NCI-H2107 treated with DMSO at 0.1 percent for 48 hours (cell line): Measurements from ENCODE around the gene MAP3K20.
"Not testable (repeated sequence)": the region's sequence is repeated elsewhere in the genome, so short reads cannot be mapped to it uniquely, and the experiment has no call there.

ENCODE experiments used
- DNase-seq: peaks from one replicate; lab custom pipeline; 2025; ENCODE audit not compliant: unreplicated experiment; lab: John Stamatoyannopoulos, UW

Gene MAP3K20

GRCh38 chr2:173075781-173076580 lies at the start of gene MAP3K20:
TSS of gene MAP3K20 (plus strand) at chr2:173075846. CDS start at chr2:173091032, 15,186 bp downstream.
- DNase-seq, result peak; percentile 27

GRCh38 chr2:173026479-173026878 lies 49.2 kb upstream of the MAP3K20 start:
- DNase-seq, result no peak

GRCh38 chr2:173027181-173028128 lies 48.2 kb upstream of the MAP3K20 start:
- DNase-seq, result peak; percentile 55

- DNase-seq, result no peak
Measured at GRCh38 chr2:173028141-173028540, 47.5 kb upstream of the MAP3K20 start.

GRCh38 chr2:173028671-173029070 lies 47.0 kb upstream of the MAP3K20 start:
- DNase-seq, result no peak

- DNase-seq, result no peak
Measured at GRCh38 chr2:173030561-173031490, 44.8 kb upstream of the MAP3K20 start.

GRCh38 chr2:173032032-173032431 lies 43.6 kb upstream of the MAP3K20 start:
- no peak for DNase-seq

- DNase-seq, result no peak
Measured at GRCh38 chr2:173033084-173033483, 42.6 kb upstream of the MAP3K20 start.

GRCh38 chr2:173034143-173034542 lies 41.5 kb upstream of the MAP3K20 start:
- no peak for DNase-seq

- DNase-seq, result no peak
Measured at GRCh38 chr2:173037245-173038120, 38.2 kb upstream of the MAP3K20 start.

- DNase-seq, result not testable (repeated sequence)
Measured at GRCh38 chr2:173038257-173038656, 37.4 kb upstream of the MAP3K20 start.

- no peak for DNase-seq
Measured at GRCh38 chr2:173040729-173041128, 34.9 kb upstream of the MAP3K20 start.

- DNase-seq, result no peak
Measured at GRCh38 chr2:173043476-173043875, 32.2 kb upstream of the MAP3K20 start.

- no peak for DNase-seq
Measured at GRCh38 chr2:173043897-173044519, 31.6 kb upstream of the MAP3K20 start.

GRCh38 chr2:173044686-173045085 lies 31.0 kb upstream of the MAP3K20 start:
- DNase-seq, result no peak

GRCh38 chr2:173045181-173045580 lies 30.5 kb upstream of the MAP3K20 start:
- no peak for DNase-seq

- DNase-seq, result no peak
Measured at GRCh38 chr2:173048522-173048896, 27.1 kb upstream of the MAP3K20 start.

- no peak for DNase-seq
Measured at GRCh38 chr2:173048897-173049661, 26.6 kb upstream of the MAP3K20 start.

GRCh38 chr2:173049831-173050230 lies 25.8 kb upstream of the MAP3K20 start:
- no peak for DNase-seq
